ENCODE measurements around the gene DAAM2. TPM values are rescaled to one million over a fixed set of nuclear protein-coding genes. Genes with fewer than 3 reads are reported as not detected.

DAAM2 gene
- total RNA-seq, 6 donors from 2014 or later = 21.0 to 81.7 (median 31.9) TPM

DNA sequence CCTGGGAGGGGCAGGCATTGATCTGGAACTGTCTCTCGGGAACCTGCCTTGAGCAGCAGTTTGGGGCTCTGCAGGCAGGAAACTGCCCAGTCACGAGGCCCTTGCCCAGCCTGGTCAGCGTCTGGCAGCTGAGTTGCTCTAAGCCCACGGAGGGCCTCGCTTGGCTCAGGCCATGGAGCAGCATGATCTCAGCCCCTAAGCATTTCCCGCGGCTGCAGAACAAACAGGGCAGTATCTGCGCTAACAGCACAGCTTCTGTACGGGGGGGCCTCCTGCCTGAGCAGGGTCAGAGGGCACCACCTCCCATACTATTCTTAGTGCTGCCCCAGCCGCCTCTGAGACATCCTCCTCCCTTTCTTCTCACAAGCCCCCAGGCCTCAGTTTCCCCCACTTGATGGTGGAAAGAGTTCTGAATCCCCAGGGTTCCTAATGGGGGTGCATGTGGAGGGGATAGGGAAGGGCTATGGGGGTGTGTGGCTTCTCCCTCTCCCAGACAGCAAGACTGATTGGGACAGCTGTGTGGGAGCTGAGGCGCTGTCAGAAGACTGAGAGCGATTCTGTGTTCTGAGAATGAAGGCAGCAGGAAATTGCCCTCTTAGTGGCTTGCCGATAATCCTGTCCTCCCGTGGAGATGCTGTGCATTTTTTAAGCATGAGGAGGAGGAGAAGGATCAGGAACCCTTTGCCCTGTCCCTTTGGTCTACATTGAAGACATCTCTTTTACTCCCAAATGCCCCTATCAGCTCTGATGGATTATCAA lies 95.7 kb downstream of the DAAM2 start:
- TF ChIP-seq POLR2AphosphoS5 (IDR thresholded peaks at IDR 0.05) (peak in 1 of 2 donors; percentile 5), EP300 (IDR thresholded peaks at IDR 0.05) (no peak)
- peaks cover 0 to 12% (median 8%) of the 10 kb centered on the region in 4 donors for H3K4me1 ChIP-seq
- no peak overlapping the region for H3K4me3 ChIP-seq
- peak overlapping the region; percentile 37 to 68 (median 60) for H3K27ac ChIP-seq
- H3K36me3 ChIP-seq = no peaks in the 10 kb centered on the region
- H3K27me3 ChIP-seq = no peaks in the 10 kb centered on the region
- DNase-seq (peak in 1 of 2 donors; percentile 70), ATAC-seq (ENCODE audit: low FRiP score in 2 of 2) (peak; percentile 74 to 81)
- WGBS, 2 donors = 27 to 46% methylated on average over 4 to 9 of the region's 14 CpGs
- no peaks in the 10 kb centered on the region for H3K9me3 ChIP-seq

GRCh38 chr6:39889229-39889628 lies 97.1 kb downstream of the DAAM2 start:
- 79 to 87% methylated on average over 2 of the region's 2 CpGs for WGBS, 2 donors
- Histone ChIP-seq H3K4me3 (no peak overlapping the region), H3K9me3 (no peaks in the 10 kb centered on the region), H3K27me3 (no peaks in the 10 kb centered on the region), H3K4me1 (peaks cover 0 to 12% (median 8%) of the 10 kb centered on the region in 4 donors), H3K27ac (peak overlapping the region in 1 of 4 donors; percentile 68), H3K36me3 (no peaks in the 10 kb centered on the region)
- TF ChIP-seq POLR2AphosphoS5 (IDR thresholded peaks at IDR 0.05) (no peak), EP300 (IDR thresholded peaks at IDR 0.05) (no peak), POLR2A (IDR thresholded peaks at IDR 0.05) (no peak)
- TF ChIP-seq, protein P1, sequence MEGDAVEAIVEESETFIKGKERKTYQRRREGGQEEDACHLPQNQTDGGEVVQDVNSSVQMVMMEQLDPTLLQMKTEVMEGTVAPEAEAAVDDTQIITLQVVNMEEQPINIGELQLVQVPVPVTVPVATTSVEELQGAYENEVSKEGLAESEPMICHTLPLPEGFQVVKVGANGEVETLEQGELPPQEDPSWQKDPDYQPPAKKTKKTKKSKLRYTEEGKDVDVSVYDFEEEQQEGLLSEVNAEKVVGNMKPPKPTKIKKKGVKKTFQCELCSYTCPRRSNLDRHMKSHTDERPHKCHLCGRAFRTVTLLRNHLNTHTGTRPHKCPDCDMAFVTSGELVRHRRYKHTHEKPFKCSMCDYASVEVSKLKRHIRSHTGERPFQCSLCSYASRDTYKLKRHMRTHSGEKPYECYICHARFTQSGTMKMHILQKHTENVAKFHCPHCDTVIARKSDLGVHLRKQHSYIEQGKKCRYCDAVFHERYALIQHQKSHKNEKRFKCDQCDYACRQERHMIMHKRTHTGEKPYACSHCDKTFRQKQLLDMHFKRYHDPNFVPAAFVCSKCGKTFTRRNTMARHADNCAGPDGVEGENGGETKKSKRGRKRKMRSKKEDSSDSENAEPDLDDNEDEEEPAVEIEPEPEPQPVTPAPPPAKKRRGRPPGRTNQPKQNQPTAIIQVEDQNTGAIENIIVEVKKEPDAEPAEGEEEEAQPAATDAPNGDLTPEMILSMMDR (IDR thresholded peaks at IDR 0.05) = no peak
- ATAC-seq (ENCODE audit: low FRiP score in 2 of 2) (no peak), DNase-seq (no peak)

DNA sequence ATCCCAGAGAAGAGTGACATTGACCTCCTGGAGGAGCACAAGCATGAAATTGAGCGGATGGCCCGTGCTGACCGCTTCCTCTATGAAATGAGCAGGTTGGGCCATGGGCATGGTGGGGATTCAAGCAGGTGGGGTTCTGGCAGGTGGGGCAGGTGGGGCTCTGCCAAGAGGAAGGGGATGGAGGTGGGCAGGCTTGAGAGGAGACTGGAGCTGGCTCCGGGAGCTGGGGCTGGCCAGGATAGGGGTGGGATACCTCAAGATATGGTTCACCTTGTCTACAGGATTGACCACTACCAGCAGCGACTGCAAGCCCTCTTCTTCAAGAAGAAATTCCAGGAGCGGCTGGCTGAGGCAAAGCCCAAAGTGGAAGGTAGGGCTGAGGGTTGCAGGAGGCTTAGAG lies 99.2 kb downstream of the DAAM2 start:
- no peaks in the 10 kb centered on the region for H3K27me3 ChIP-seq
- H3K9me3 ChIP-seq = no peaks in the 10 kb centered on the region
- TF ChIP-seq EP300 (IDR thresholded peaks at IDR 0.05) = no peak
- no peak for TF ChIP-seq POLR2A (IDR thresholded peaks at IDR 0.05)
- H3K4me3 ChIP-seq = no peak overlapping the region
- H3K4me1 ChIP-seq = peaks cover 0 to 12% (median 8%) of the 10 kb centered on the region in 4 donors
- peaks cover 0 to under 1% (median 0%) of the 10 kb centered on the region in 4 donors for H3K36me3 ChIP-seq
- 90 to 94% methylated on average over 4 to 6 of the region's 6 CpGs for WGBS, 2 donors
- peak overlapping the region in 1 of 4 donors; percentile 30 for H3K27ac ChIP-seq
- ATAC-seq (ENCODE audit: low FRiP score in 2 of 2) (no peak), DNase-seq (no peak)

- H3K4me3 ChIP-seq = no peak overlapping the region
- ATAC-seq (ENCODE audit: low FRiP score in 2 of 2) (no peak), DNase-seq (no peak)
- peak overlapping the region in 1 of 4 donors; percentile 30 for H3K27ac ChIP-seq
- H3K4me1 ChIP-seq = peaks cover 0 to 12% (median 8%) of the 10 kb centered on the region in 4 donors
- 66 to 81% methylated on average over 4 of the region's 4 CpGs for WGBS, 2 donors
- no peaks in the 10 kb centered on the region for H3K9me3 ChIP-seq
- H3K27me3 ChIP-seq = no peaks in the 10 kb centered on the region
- peaks cover 2 to 7% (median 5%) of the 10 kb centered on the region in 4 donors for H3K36me3 ChIP-seq
- TF ChIP-seq POLR2A (IDR thresholded peaks at IDR 0.05) = no peak
- no peak for TF ChIP-seq EP300 (IDR thresholded peaks at IDR 0.05)
- TF ChIP-seq, protein P1 (IDR thresholded peaks at IDR 0.05) = no peak
- no peak for TF ChIP-seq POLR2AphosphoS5 (IDR thresholded peaks at IDR 0.05)
Observed at GRCh38 chr6:39891976-39892375, 99.8 kb downstream of the DAAM2 start.

- ATAC-seq (ENCODE audit: low FRiP score in 2 of 2) = peak; percentile 79 to 86
- WGBS, 2 donors = 53 to 63% methylated on average over 2 of the region's 2 CpGs
Observed at GRCh38 chr6:39892490-39893129, 100.4 kb downstream of the DAAM2 start.

More at GRCh38 chr6:39892490-39893129, 100.4 kb downstream of the DAAM2 start:
- peak in 1 of 2 donors; percentile 72 for DNase-seq
- Histone ChIP-seq H3K9me3 (no peaks in the 10 kb centered on the region), H3K27me3 (no peaks in the 10 kb centered on the region), H3K4me1 (peaks cover 0 to 11% (median 3%) of the 10 kb centered on the region in 4 donors), H3K27ac (peak overlapping the region in 1 of 4 donors; percentile 30), H3K4me3 (no peak overlapping the region), H3K36me3 (peaks cover 4 to 11% (median 6%) of the 10 kb centered on the region in 4 donors)
- TF ChIP-seq, protein P1 (IDR thresholded peaks at IDR 0.05) = peak; percentile 56 to 81 (median 59)
- no peak for TF ChIP-seq POLR2AphosphoS5 (IDR thresholded peaks at IDR 0.05)
- no peak for TF ChIP-seq POLR2A (IDR thresholded peaks at IDR 0.05)
- no peak for TF ChIP-seq EP300 (IDR thresholded peaks at IDR 0.05)
